Measurements from ENCODE around the gene C14orf132. TPM values are rescaled to one million over a fixed set of nuclear protein-coding genes. Genes with fewer than 3 reads are reported as not detected.

The C14orf132 gene
- polyA plus RNA-seq, 1 donor (not counting 4 experiments of a cell fraction or from before 2014, with no cell fraction given): 1.3 TPM

DNA sequence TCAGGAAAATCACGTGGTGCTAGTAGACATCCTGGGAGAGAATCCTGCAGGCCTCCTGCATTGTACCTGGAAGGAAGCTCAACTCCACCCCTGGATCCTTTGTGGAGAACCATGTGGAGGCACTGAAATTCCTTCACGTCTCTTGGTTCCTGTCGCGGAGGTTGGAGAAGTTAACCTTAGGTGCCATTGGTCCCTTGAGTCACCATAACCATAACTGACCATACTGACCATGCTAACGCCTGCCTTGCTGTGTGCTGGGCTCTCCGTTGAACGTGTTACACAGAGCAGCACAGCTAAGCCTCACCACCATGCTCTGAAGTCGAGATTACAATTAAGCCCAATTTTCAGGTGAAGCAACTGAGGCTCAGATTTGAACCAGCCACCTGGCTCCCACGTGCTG lies 18.6 kb downstream of the C14orf132 start:
- Histone ChIP-seq H3K36me3 (ENCODE audit: control insufficient read depth in 2 of 2, extremely low read depth in 1 of 2, insufficient read depth in 2 of 2, low read length in 2 of 2) (no peaks in the 10 kb centered on the region), H3K79me2 (ENCODE audit: control insufficient read depth, insufficient read depth, low read length) (no peaks in the 10 kb centered on the region), H4K20me1 (ENCODE audit: control insufficient read depth, extremely low read depth, insufficient read depth, low read length) (peaks cover 6% of the 10 kb centered on the region), H3K4me1 (ENCODE audit: control insufficient read depth, extremely low read depth, insufficient read depth, low read length) (no peaks in the 10 kb centered on the region), H3K4me3 (ENCODE audit: control insufficient read depth in 2 of 3, extremely low read depth in 1 of 3, insufficient read depth in 2 of 3, low read depth in 1 of 3, low read length in 3 of 3) (no peak overlapping the region), H3K9me3 (ENCODE audit: control insufficient read depth, low read depth, low read length) (no peaks in the 10 kb centered on the region), H2AFZ (ENCODE audit: control insufficient read depth, low read length) (no peak overlapping the region), H3K9me1 (ENCODE audit: control insufficient read depth, extremely low read depth, insufficient read depth, low read length) (no peaks in the 10 kb centered on the region), H3K4me2 (ENCODE audit: control insufficient read depth, extremely low read depth, insufficient read depth, low read depth, low read length) (no peak overlapping the region), H3K9ac (ENCODE audit: control insufficient read depth, extremely low read depth, insufficient read depth, low read length) (no peak overlapping the region), H3K27ac (ENCODE audit: control insufficient read depth, insufficient read depth, low read length) (no peak overlapping the region), H3K27me3 (ENCODE audit: control insufficient read depth, extremely low read depth, insufficient read depth, low read length) (peaks cover 6% of the 10 kb centered on the region)
- DNase-seq (ENCODE audit: low read depth, low spot score): no peak
- no peak for FAIRE-seq
- TF ChIP-seq, protein P1, sequence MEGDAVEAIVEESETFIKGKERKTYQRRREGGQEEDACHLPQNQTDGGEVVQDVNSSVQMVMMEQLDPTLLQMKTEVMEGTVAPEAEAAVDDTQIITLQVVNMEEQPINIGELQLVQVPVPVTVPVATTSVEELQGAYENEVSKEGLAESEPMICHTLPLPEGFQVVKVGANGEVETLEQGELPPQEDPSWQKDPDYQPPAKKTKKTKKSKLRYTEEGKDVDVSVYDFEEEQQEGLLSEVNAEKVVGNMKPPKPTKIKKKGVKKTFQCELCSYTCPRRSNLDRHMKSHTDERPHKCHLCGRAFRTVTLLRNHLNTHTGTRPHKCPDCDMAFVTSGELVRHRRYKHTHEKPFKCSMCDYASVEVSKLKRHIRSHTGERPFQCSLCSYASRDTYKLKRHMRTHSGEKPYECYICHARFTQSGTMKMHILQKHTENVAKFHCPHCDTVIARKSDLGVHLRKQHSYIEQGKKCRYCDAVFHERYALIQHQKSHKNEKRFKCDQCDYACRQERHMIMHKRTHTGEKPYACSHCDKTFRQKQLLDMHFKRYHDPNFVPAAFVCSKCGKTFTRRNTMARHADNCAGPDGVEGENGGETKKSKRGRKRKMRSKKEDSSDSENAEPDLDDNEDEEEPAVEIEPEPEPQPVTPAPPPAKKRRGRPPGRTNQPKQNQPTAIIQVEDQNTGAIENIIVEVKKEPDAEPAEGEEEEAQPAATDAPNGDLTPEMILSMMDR (optimal IDR thresholded peaks at IDR 0.05 in 1 of 3, IDR thresholded peaks at IDR 0.05 in 1 of 3, conservative IDR thresholded peaks at IDR 0.05 in 1 of 3; ENCODE audit: extremely low read depth in 1 of 3, insufficient read depth in 2 of 3, low read length in 3 of 3): no peak
- TF ChIP-seq EZH2 (IDR thresholded peaks at IDR 0.05; ENCODE audit: low read length): no peak
- dilution Hi-C loops (cut with MboI; ENCODE audit: extremely low pct_ligation_motif_present, low sequenced_read_pairs): no loop called here

GRCh38 chr14:96058576-96059200 lies 19.5 kb downstream of the C14orf132 start:
- no peak for TF ChIP-seq EZH2 (IDR thresholded peaks at IDR 0.05; ENCODE audit: low read length)
- TF ChIP-seq, protein P1 (optimal IDR thresholded peaks at IDR 0.05 in 1 of 3, IDR thresholded peaks at IDR 0.05 in 1 of 3, conservative IDR thresholded peaks at IDR 0.05 in 1 of 3; ENCODE audit: extremely low read depth in 1 of 3, insufficient read depth in 2 of 3, low read length in 3 of 3): no peak
- H3K4me1 ChIP-seq (ENCODE audit: control insufficient read depth, extremely low read depth, insufficient read depth, low read length): no peaks in the 10 kb centered on the region
- no peaks in the 10 kb centered on the region for H3K36me3 ChIP-seq (ENCODE audit: control insufficient read depth in 2 of 2, extremely low read depth in 1 of 2, insufficient read depth in 2 of 2, low read length in 2 of 2)
- dilution Hi-C loops (cut with MboI; ENCODE audit: extremely low pct_ligation_motif_present, low sequenced_read_pairs): no loop called here
- DNase-seq (ENCODE audit: low read depth, low spot score) (no peak), FAIRE-seq (no peak)
- H3K27ac ChIP-seq (ENCODE audit: control insufficient read depth, insufficient read depth, low read length): no peak overlapping the region
- no peak overlapping the region for H2AFZ ChIP-seq (ENCODE audit: control insufficient read depth, low read length)
- H3K9me3 ChIP-seq (ENCODE audit: control insufficient read depth, low read depth, low read length): no peaks in the 10 kb centered on the region
- no peak overlapping the region for H3K4me2 ChIP-seq (ENCODE audit: control insufficient read depth, extremely low read depth, insufficient read depth, low read depth, low read length)
- H4K20me1 ChIP-seq (ENCODE audit: control insufficient read depth, extremely low read depth, insufficient read depth, low read length): peaks cover 6% of the 10 kb centered on the region
- H3K27me3 ChIP-seq (ENCODE audit: control insufficient read depth, extremely low read depth, insufficient read depth, low read length): peaks cover 6% of the 10 kb centered on the region
- no peaks in the 10 kb centered on the region for H3K9me1 ChIP-seq (ENCODE audit: control insufficient read depth, extremely low read depth, insufficient read depth, low read length)
- no peak overlapping the region for H3K9ac ChIP-seq (ENCODE audit: control insufficient read depth, extremely low read depth, insufficient read depth, low read length)
- no peaks in the 10 kb centered on the region for H3K79me2 ChIP-seq (ENCODE audit: control insufficient read depth, insufficient read depth, low read length)
- H3K4me3 ChIP-seq (ENCODE audit: control insufficient read depth in 2 of 3, extremely low read depth in 1 of 3, insufficient read depth in 2 of 3, low read depth in 1 of 3, low read length in 3 of 3): no peak overlapping the region

Data from keratinocyte (primary cell).